NB4 (cell line): ENCODE results near the gene C22orf15.
A peak's percentile ranks its signal among the peaks of the same experiment; 100 is the strongest.

Experiments
- DNase-seq: peaks from one replicate; pipeline ENCODE4 v3.0.0; 2010; ENCODE audit warnings: low read depth
- H3K4me3 ChIP-seq: one replicate; pipeline ENCODE4 v1.5.1; 2011; ENCODE audit warnings: mild to moderate bottlenecking, low read depth, low read length, moderate library complexity
- MYC ChIP-seq: IDR thresholded peaks from 2 replicates; pipeline ENCODE4 v1.6.1; 2011; ENCODE audit warnings: low read depth, low read length
- POLR2A ChIP-seq: IDR thresholded peaks from 2 replicates; pipeline ENCODE4 v1.6.1; 2011; ENCODE audit warnings: mild to moderate bottlenecking; ENCODE audit not compliant: insufficient read length; ENCODE audit errors: extremely low read depth
- TF ChIP-seq, protein P1 (sequence below): IDR thresholded peaks from one replicate; pipeline ENCODE4 v1.5.1; 2012; ENCODE audit warnings: low read depth, low read length
- TF ChIP-seq, protein P2 (sequence below): IDR thresholded peaks from 2 replicates; pipeline ENCODE4 v1.6.1; 2011; ENCODE audit warnings: low read depth, low read length

The C22orf15 gene

GRCh38 chr22:23754220-23754919, 8.4 kb upstream of the C22orf15 start, which contains the start of gene VPREB3:
Gene VPREB3, minus strand, starts transcription at chr22:23754425. Its CDS starts 62 bp downstream, at chr22:23754363.
- H3K4me3 ChIP-seq = no peak within 1 kb of the TSS
- DNase-seq = no peak
- no peak for TF ChIP-seq MYC

DNA sequence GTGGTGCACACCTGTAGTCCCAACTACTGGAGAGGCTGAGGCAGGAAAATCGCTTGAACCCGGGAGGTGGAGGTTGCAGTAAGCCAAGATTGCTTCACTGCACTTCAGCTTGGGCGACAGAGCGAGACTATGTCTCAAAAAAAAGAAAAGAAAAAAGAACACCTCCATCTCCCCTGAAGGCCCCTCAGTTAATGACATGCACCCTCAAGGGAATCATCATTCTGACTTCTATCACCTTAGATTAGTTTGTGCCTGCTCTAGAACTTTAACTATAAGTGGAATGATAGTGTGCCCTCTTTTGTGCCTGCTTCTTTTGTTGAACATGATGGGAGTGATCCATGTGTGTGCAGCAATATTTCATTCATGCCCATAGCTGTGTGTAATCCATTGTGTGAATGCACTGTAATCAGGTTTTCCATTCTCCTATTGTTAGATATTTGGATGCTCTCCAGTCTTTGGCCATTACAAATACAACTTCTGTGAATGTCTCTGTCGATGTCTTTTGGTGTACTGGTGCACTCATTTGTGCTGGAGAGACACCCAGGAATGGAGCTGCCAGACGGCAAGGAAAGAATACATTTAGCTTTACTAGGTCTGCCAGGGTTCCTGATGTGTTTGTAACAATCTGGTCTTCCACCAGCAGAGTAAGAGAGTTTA, 7.7 kb upstream of the C22orf15 start:
- TF ChIP-seq, protein P1, sequence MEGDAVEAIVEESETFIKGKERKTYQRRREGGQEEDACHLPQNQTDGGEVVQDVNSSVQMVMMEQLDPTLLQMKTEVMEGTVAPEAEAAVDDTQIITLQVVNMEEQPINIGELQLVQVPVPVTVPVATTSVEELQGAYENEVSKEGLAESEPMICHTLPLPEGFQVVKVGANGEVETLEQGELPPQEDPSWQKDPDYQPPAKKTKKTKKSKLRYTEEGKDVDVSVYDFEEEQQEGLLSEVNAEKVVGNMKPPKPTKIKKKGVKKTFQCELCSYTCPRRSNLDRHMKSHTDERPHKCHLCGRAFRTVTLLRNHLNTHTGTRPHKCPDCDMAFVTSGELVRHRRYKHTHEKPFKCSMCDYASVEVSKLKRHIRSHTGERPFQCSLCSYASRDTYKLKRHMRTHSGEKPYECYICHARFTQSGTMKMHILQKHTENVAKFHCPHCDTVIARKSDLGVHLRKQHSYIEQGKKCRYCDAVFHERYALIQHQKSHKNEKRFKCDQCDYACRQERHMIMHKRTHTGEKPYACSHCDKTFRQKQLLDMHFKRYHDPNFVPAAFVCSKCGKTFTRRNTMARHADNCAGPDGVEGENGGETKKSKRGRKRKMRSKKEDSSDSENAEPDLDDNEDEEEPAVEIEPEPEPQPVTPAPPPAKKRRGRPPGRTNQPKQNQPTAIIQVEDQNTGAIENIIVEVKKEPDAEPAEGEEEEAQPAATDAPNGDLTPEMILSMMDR = no peak
- TF ChIP-seq MYC (no peak), POLR2A (no peak)
- TF ChIP-seq, protein P2, sequence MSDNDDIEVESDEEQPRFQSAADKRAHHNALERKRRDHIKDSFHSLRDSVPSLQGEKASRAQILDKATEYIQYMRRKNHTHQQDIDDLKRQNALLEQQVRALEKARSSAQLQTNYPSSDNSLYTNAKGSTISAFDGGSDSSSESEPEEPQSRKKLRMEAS = no peak
- DNase-seq = no peak
- H3K4me3 ChIP-seq = no peak overlapping the region

DNA sequence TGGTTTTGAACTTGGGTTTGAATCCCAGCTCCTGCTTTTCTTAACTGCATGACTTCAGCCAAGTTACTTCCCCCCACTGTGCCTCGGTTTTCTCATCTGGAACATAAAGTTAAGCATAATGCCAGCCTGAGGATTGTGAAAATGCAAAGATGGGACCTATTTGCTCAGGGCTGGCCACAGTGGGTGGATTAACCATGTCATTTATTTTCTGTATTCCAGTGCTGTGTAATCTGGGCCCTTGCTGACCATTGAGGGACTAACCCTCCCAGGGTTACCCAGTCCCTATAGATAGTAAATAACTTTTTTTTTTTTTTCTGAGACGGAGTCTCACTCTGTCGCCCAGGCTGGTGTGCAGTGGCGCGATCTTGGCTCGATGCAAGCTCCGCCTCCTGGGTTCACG, 7.1 kb upstream of the C22orf15 start:
- TF ChIP-seq POLR2A (no peak), MYC (no peak)
- TF ChIP-seq, protein P2 = no peak
- TF ChIP-seq, protein P1 = no peak
- no peak overlapping the region for H3K4me3 ChIP-seq
- no peak for DNase-seq

- TF ChIP-seq, protein P2 = no peak
- TF ChIP-seq, protein P1 = no peak
- no peak for TF ChIP-seq POLR2A
- TF ChIP-seq MYC = no peak
- DNase-seq = peak; percentile 82
- H3K4me3 ChIP-seq = no peak overlapping the region
These were observed 5.9 kb upstream of the C22orf15 start for GRCh38 chr22:23756891-23757290.

DNA sequence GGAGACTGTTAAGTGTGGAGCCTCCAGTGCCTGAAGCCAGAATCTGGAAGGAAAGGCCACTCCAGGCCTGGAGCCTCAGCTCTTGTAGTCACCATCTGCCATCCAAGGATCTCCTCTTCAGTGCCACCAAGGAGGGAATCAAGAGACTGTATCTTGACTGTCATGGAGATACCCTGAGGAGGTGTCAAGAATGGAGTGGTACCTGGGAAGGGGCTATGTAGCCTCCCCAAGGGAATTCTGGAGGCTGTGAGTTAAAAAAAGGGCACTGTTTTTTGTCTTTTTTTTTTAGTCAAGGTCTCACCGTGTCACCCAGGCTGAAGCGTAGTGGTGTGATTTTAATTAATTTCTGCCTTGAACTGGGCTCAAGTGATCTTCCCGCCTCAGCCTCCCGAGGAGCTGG, 3.2 kb upstream of the C22orf15 start:
- H3K4me3 ChIP-seq = no peak overlapping the region
- TF ChIP-seq, protein P1 = no peak
- TF ChIP-seq, protein P2 = no peak
- no peak for TF ChIP-seq MYC
- TF ChIP-seq POLR2A = no peak
- DNase-seq = no peak

DNA sequence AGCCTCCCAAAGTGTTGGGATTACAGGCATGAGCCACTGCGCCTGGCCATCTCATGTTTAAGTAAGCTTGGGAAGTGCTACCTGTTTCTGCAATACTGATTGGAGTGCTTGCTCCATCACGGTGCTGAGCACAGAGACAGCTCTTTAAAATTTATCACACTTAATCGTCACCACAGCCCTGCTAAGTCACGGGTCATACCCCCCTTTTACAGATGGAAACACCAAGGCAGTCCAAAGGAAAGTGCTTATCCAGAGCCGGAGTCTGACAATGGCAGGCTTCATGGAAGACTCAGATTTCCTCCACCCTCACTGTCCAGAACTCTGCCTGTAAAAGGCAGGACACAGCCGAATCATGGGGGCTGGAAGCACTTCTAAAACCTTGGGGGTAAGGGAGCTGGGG, 2.7 kb upstream of the C22orf15 start:
- TF ChIP-seq, protein P2 = no peak
- TF ChIP-seq MYC (no peak), POLR2A (no peak)
- TF ChIP-seq, protein P1 = no peak
- no peak overlapping the region for H3K4me3 ChIP-seq
- no peak for DNase-seq
